Prostate gland (tissue), 2 donors: ENCODE data around the gene SLC35F3.

Experiments used
- POLR2A ChIP-seq: fragments of 450-650 bp; IDR thresholded peaks from one replicate; pipeline ENCODE4 v1.6.1; 2016; ENCODE audit warnings: antibody characterized with exemption, mild to moderate bottlenecking
- POLR2AphosphoS5 ChIP-seq: sonication (generic); formaldehyde crosslinking; IDR thresholded peaks from one replicate; pipeline ENCODE4 v1.6.1; 2017; ENCODE audit warnings: antibody characterized with exemption
- TF ChIP-seq, protein P1 (sequence below), 4 experiments: fragments of 200-600 bp in 2 of 4; fragments of 450-650 bp in 2 of 4; sonication (generic) in 2 of 4; IDR thresholded peaks; 1 replicate in 3 of 4; 2 replicates in 1 of 4; pipeline ENCODE4 v1.5.1; 2016 to 2019; ENCODE audit warnings: antibody characterized with exemption in 4 of 4, mild to moderate bottlenecking in 2 of 4, moderate library complexity in 2 of 4

GRCh38 chr1:234143681-234144080 is 239.2 kb downstream of the SLC35F3 start:
- TF ChIP-seq, protein P1, sequence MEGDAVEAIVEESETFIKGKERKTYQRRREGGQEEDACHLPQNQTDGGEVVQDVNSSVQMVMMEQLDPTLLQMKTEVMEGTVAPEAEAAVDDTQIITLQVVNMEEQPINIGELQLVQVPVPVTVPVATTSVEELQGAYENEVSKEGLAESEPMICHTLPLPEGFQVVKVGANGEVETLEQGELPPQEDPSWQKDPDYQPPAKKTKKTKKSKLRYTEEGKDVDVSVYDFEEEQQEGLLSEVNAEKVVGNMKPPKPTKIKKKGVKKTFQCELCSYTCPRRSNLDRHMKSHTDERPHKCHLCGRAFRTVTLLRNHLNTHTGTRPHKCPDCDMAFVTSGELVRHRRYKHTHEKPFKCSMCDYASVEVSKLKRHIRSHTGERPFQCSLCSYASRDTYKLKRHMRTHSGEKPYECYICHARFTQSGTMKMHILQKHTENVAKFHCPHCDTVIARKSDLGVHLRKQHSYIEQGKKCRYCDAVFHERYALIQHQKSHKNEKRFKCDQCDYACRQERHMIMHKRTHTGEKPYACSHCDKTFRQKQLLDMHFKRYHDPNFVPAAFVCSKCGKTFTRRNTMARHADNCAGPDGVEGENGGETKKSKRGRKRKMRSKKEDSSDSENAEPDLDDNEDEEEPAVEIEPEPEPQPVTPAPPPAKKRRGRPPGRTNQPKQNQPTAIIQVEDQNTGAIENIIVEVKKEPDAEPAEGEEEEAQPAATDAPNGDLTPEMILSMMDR (IDR thresholded peaks at IDR 0.05): no peak
- TF ChIP-seq POLR2AphosphoS5: no peak
- no peak for TF ChIP-seq POLR2A
